Medulla oblongata (tissue), 1 donor: Measurements from ENCODE around the gene PPY.
"Not testable (repeated sequence)": the region's sequence is repeated elsewhere in the genome, so short reads cannot be mapped to it uniquely, and the experiment has no call there.

ENCODE experiments used
- DNase-seq: peaks from one replicate; pipeline ENCODE4 v3.0.0-alpha.2; 2015; ENCODE audit errors: extremely low spot score

Gene PPY

DNA sequence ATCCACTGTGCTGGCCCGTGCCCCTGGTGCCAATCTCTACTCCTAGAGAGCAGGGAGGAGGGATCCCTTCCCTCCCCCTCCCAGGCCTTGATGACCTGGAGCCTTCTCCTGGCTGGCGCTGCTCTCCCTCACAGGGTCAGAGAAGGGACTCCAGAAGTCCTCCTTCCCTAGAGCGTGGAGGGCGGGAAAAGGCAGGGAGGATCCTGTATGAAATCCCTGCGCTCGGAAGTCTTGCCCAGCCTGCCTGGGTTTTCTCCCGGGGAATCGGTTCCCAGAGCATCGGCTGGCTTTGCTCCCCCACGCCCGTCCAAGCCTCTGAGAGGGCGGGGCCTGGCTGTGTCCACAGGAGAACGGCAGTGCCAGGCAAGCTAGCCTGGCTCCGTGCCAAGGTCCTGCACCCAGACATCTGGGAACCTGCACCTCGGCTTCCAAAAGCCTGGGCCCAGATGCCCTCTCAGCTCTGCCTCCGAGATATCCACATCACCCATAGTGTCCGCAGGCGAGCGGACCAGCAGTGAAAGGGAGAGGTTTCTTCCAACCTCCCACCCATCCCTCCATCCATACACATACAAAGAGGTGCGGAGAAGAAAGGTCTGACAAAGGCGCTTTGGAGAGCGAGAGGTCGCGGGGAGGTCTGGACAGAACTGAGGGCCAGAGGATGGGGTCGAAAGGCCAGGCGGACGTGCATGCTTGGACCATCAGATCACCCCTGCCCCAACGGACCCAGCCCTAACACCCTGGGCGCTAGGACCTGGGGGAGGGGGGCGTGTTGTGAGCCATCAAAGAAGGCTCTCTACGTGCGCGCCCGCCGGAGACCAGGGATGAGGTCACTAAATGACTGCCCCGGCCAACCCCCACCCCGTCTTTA, 36.1 kb downstream of the PPY start:
- peak; percentile 92 for DNase-seq

DNA sequence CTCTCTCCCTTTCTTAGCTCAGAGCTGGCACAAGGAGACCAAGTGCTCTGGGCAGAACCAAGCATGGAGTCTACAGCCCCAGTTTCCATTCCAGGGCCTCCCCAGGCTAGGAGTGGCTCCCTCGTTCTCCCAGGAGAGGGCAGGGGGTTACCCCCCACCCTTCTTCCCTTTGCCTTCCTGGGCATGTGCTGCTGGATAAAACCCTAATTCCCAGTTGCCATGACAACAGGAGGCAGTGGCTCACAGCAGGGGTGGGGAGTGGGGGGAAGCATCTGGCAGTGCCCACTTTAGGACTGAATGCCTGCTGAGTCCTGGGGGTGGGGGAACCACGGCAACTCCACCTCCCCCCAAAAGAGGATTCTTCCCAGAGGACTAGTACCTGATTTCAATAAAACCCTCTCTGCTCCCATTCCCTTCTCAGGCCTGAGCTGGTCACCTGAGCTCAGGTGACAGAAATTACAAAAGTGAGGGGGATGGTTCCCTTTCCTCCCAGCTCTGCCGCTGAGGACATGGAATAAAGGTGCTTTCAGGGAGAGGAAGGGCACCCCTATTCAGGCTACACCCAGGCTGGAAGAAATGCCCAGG, 36.8 kb downstream of the PPY start:
- peak; percentile 22 for DNase-seq

- no peak for DNase-seq
Observed at GRCh38 chr17:43901861-43902589, 40.3 kb downstream of the PPY start.

DNA sequence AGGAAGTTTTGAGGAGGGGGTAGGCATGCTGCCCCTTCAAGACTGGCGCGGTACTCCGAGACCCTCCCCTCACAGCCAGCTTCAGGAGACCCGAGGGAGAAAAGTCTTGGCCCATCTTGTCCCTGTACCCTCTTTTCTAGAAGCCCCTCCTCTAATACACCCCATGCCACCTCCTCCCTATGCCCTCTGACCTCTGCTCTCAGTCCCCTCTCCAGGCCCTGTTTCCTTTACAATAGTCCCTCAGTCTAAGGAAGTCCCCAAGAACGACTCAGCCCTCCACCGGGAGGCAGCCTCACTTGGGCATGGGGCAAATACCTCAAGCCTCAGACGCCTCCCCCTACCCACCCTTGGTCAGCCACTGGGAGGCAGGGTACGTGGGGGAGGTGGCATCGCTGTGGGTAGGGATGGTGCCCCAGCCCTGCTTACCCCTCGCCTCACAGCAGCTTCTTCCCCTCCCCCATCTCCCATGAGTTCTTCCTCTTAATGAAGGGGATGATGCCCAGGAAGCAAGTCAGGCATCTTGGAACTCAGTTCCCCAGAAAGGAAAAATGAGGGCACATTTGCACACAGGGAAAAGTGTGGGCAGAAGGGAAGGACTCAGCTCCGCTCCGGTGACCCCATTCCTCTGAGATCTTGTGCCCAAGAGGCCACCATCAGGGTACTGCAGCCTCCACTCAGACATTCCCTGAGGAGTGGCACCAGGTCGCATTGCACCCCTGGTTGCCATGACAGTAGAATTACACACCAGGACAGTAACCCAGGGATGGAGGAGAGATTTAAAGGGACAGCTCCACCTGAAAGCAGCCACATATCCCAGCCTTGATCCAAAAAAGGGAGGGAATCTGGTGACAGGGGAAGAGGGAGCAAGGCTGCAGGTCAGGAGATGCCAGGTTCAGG, 41.2 kb downstream of the PPY start:
- DNase-seq, result no peak

DNA sequence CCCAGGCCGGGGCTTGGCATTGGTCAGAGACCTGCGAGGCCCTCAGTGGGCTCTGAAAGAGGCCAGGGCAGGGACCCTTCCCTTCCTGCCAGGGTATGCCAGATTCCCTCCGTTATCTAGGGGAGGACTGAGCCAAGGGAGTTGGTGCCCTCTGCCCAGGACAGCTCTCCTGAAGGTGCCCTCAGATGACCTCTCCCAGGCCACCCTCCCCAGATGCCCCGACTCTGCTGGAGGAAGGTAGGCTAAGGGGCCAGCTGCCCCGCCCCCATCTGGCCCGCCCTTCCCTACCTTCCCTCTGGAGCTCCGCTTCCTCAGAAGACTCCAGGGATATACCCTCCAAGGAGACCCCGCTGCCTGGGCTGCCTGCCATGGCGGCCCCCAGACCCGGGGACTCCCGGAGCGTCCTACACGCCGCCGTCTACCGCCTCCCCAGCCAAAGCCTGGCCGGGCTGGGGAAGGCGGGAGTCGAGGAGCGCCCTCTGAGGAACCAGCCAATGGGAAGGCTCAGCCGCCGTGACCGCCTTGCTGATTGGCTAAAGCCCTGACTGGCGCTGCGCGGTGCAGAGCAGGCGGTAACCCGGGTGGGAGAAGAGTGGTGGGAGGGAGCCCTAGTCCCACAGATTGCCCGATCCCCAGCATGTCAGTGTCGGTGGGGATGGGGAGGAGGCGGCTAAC, 42.0 kb downstream of the PPY start:
- DNase-seq, result peak; percentile 86

DNA sequence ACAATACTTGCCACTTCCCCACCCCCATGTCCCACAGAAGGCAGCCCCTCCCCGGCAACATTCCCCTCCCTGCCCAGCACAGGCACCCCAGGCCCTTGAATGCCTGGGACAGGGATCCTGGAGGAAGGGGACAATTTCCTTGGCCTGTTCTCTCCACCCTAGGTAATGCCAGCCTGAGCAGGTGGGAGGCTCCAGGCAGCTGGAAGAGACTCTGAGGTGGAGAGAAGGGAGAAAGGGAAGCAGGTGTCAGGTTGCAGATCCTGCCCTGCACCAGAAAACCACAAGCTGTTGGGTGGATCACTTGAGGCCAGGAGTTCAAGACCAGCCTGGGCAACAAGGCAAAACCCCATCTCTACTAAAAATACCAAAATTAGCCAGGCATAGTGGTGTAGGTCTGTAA, 43.8 kb downstream of the PPY start:
- DNase-seq, result no peak

DNA sequence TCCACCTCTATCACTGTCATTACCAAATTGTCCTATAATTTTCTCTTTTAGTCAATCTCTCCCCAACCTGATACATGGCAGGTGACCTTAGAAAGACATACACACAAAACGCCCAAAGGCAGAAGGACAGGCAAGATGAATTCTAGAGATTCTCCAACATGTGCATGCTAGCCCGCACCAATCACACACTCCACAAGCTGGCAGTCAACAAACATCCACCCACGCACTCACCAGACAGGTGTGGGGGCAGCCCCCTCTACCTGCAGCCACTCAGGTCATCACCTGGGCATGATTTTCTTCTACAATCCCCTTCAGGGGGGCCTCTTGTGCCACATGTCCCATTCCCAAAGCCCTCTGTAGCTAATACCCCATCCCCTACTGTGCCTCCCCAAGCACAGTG, 44.4 kb downstream of the PPY start:
- no peak for DNase-seq

GRCh38 chr17:43894494-43894893, 47.8 kb downstream of the PPY start:
- DNase-seq, result not testable (repeated sequence)

GRCh38 chr17:43892647-43892952, 49.7 kb downstream of the PPY start:
- DNase-seq, result no peak

GRCh38 chr17:43891851-43892646, 50.2 kb downstream of the PPY start:
- no peak for DNase-seq
